Measurements from ENCODE around the gene SMARCA1. TPM values are rescaled to one million over a fixed set of nuclear protein-coding genes. Genes with fewer than 3 reads are reported as not detected.

Gene SMARCA1
- total and polyA plus RNA-seq, 10 of the 15 experiments (the other 5 are each of a cell fraction or from before 2014, with no cell fraction given): 0.02 to 0.31 (median 0.08) TPM; not detected in 3

- Histone ChIP-seq H3K27ac (ENCODE audit: control insufficient read depth, insufficient read depth) (no peak overlapping the region), H3K9ac (ENCODE audit: control insufficient read depth, insufficient read depth, low read length) (no peak overlapping the region), H3K4me3 (no peak overlapping the region), H3K4me1 (ENCODE audit: control insufficient read depth, insufficient read depth, low read length) (no peaks in the 10 kb centered on the region), H3K79me2 (ENCODE audit: control insufficient read depth, insufficient read depth, low read length) (no peaks in the 10 kb centered on the region), H3K27me3 (replicated peaks in 1 of 2; ENCODE audit: control insufficient read depth in 2 of 2, insufficient read depth in 2 of 2, low read length in 1 of 2) (no peaks in the 10 kb centered on the region), H2AFZ (ENCODE audit: control insufficient read depth, low read depth, low read length) (no peak overlapping the region), H3K9me3 (replicated peaks; ENCODE audit: control insufficient read depth, insufficient read depth, low read length) (no peaks in the 10 kb centered on the region), H3K4me2 (ENCODE audit: control insufficient read depth, insufficient read depth) (no peak overlapping the region), H4K20me1 (ENCODE audit: control insufficient read depth, insufficient read depth) (no peaks in the 10 kb centered on the region), H3K36me3 (ENCODE audit: control insufficient read depth in 2 of 2, insufficient read depth in 2 of 2, low read length in 1 of 2) (no peaks in the 10 kb centered on the region)
- in situ Hi-C loops (cut with MboI): no loop called here
- SMC1A ChIA-PET (ENCODE audit: uncharacterized antibody, unreplicated experiment): no interaction called here
- DNase-seq (ENCODE audit: low read depth, low spot score): no peak
- POLR2A ChIA-PET: no interaction called here
- no TSS peak for BruUV-seq (replicated peaks)
- no peak for TF ChIP-seq BHLHE40 (IDR thresholded peaks at IDR 0.05; ENCODE audit: borderline replicate concordance in 1 of 2, low read depth in 2 of 2, low read length in 1 of 2)
- TF ChIP-seq NFXL1 (IDR thresholded peaks at IDR 0.05; ENCODE audit: borderline replicate concordance): no peak
- no peak for TF ChIP-seq EED (IDR thresholded peaks at IDR 0.05; ENCODE audit: low read depth)
- no peak for TF ChIP-seq CEBPZ (IDR thresholded peaks at IDR 0.05; ENCODE audit: low read depth, low read length)
- no peak for TF ChIP-seq MEF2B (IDR thresholded peaks at IDR 0.05; ENCODE audit: partially characterized antibody, poor library complexity, severe bottlenecking)
- TF ChIP-seq CREM (IDR thresholded peaks at IDR 0.05; ENCODE audit: low read depth): no peak
- no peak for TF ChIP-seq SUZ12 (IDR thresholded peaks at IDR 0.05; ENCODE audit: unreplicated experiment)
- TF ChIP-seq SPI1 (IDR thresholded peaks at IDR 0.05; ENCODE audit: borderline replicate concordance, insufficient read depth, low read depth, low read length): no peak
- TF ChIP-seq CBX3 (IDR thresholded peaks at IDR 0.05; ENCODE audit: borderline replicate concordance, low read depth): no peak
- TF ChIP-seq SRF (IDR thresholded peaks at IDR 0.05; ENCODE audit: low read depth in 2 of 2, low read length in 2 of 2): no peak
- no peak for TF ChIP-seq ZZZ3 (IDR thresholded peaks at IDR 0.05; ENCODE audit: control insufficient read depth, insufficient read length, low read depth)
- no peak for TF ChIP-seq ZBTB40 (IDR thresholded peaks at IDR 0.05; ENCODE audit: borderline replicate concordance)
- intact Hi-C loops (cut with micrococcal nuclease; ENCODE audit: unreplicated experiment): no loop called here
- no peak for FAIRE-seq
- ATAC-seq: no peak
- RAD21 ChIA-PET (ENCODE audit: unreplicated experiment): no interaction called here
- CTCF ChIA-PET: no interaction called here
- WGBS (ENCODE audit: insufficient coverage, insufficient replicate concordance, low lambda C conversion rate, missing lambda C conversion rate): 0% methylated on average over 1 of the region's 1 CpG
Measured at GRCh38 chrX:129531132-129531531, 7.8 kb upstream of the SMARCA1 start.

Data from GM12878 (cell line).